Measurements from ENCODE around the gene TMTC1.

GRCh38 chr12:29531471-29531870 is 252.3 kb downstream of the TMTC1 start:
- TF ChIP-seq CTCF (IDR thresholded peaks at IDR 0.05) = no peak
- no peak for TF ChIP-seq EZH2 (IDR thresholded peaks at IDR 0.05; ENCODE audit: borderline replicate concordance, insufficient read depth, low read depth, low read length, poor library complexity, severe bottlenecking)

All from B cell (primary cell).